ENCODE measurements around the gene PAM16. TPM values are rescaled to one million over a fixed set of nuclear protein-coding genes. Genes with fewer than 3 reads are reported as not detected.

The PAM16 gene
- total and polyA plus RNA-seq, 9 of the 15 experiments (the other 6 are each of a cell fraction or from before 2014, with no cell fraction given), result 38.7 to 273 (median 79.3) TPM

GRCh38 chr16:4325253-4325758, 25.8 kb downstream of the PAM16 start (continued):
- TF ChIP-seq ZNF318 (IDR thresholded peaks at IDR 0.05; ENCODE audit: borderline replicate concordance in 1 of 2, low read depth in 1 of 2), result no peak
- TF ChIP-seq ZNF184 (CRISPR knock-in tag; IDR thresholded peaks at IDR 0.05), result no peak
- no peak for TF ChIP-seq FOXK1 (CRISPR knock-in tag; IDR thresholded peaks at IDR 0.05; ENCODE audit: borderline replicate concordance)
- TF ChIP-seq ZKSCAN1 (IDR thresholded peaks at IDR 0.05; ENCODE audit: low read depth, low read length), result 0 out of 2 replicates have a peak, but pooled peaks have one; percentile 27
- no peak for TF ChIP-seq KDM2B (CRISPR knock-in tag; IDR thresholded peaks at IDR 0.05)
- TF ChIP-seq DLX4 (CRISPR knock-in tag; IDR thresholded peaks at IDR 0.05), result no peak
- TF ChIP-seq GABPB1 (CRISPR knock-in tag; IDR thresholded peaks at IDR 0.05), result no peak
- peak; percentile 90 for TF ChIP-seq CHD4 (IDR thresholded peaks at IDR 0.05; ENCODE audit: insufficient read depth, insufficient replicate concordance, low read depth, low read length, poor library complexity, severe bottlenecking)
- TF ChIP-seq SPI1 (IDR thresholded peaks at IDR 0.05; ENCODE audit: borderline replicate concordance, low read depth, low read length), result peak; percentile 99
- TF ChIP-seq RREB1 (CRISPR knock-in tag; IDR thresholded peaks at IDR 0.05), result no peak
- TF ChIP-seq C11orf30 (IDR thresholded peaks at IDR 0.05; ENCODE audit: low read depth), result no peak
- no peak for TF ChIP-seq TBP (optimal IDR thresholded peaks at IDR 0.05; ENCODE audit: low read depth, low read length)
- TF ChIP-seq SNAPC5 (CRISPR knock-in tag; IDR thresholded peaks at IDR 0.05), result no peak

Measured in K562 (cell line).